Prostate gland (tissue), 2 donors: ENCODE measurements around the gene HIVEP3.

Experiments
- POLR2AphosphoS5 ChIP-seq: sonication (generic); formaldehyde crosslinking; IDR thresholded peaks from one replicate; pipeline ENCODE4 v1.6.1; 2017; ENCODE audit warnings: antibody characterized with exemption
- TF ChIP-seq, protein P1 (sequence below), 4 experiments: fragments of 200-600 bp in 2 of 4; fragments of 450-650 bp in 2 of 4; sonication (generic) in 2 of 4; IDR thresholded peaks; 1 replicate in 3 of 4; 2 replicates in 1 of 4; pipeline ENCODE4 v1.5.1; 2016 to 2019; ENCODE audit warnings: antibody characterized with exemption in 4 of 4, mild to moderate bottlenecking in 2 of 4, moderate library complexity in 2 of 4

DNA sequence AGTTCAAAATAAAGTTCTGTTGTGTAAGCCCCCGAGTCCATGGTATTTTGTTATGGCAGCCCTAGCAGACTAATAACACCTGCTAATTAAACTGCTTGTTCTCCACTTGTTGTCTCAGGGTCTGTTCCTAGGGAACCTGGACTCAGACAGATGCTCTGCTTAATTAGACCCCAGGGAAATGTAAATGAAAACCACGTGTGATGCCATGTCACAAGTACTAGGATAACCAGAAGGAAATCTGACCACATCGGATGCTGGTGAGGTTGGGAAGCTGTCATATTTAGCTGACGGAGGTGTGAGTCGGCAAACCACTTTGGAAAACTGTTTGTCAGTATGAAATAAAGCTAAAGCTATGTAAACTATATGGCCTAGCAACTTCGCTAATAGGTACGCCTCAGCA lies 453.8 kb downstream of the HIVEP3 start:
- TF ChIP-seq, protein P1, sequence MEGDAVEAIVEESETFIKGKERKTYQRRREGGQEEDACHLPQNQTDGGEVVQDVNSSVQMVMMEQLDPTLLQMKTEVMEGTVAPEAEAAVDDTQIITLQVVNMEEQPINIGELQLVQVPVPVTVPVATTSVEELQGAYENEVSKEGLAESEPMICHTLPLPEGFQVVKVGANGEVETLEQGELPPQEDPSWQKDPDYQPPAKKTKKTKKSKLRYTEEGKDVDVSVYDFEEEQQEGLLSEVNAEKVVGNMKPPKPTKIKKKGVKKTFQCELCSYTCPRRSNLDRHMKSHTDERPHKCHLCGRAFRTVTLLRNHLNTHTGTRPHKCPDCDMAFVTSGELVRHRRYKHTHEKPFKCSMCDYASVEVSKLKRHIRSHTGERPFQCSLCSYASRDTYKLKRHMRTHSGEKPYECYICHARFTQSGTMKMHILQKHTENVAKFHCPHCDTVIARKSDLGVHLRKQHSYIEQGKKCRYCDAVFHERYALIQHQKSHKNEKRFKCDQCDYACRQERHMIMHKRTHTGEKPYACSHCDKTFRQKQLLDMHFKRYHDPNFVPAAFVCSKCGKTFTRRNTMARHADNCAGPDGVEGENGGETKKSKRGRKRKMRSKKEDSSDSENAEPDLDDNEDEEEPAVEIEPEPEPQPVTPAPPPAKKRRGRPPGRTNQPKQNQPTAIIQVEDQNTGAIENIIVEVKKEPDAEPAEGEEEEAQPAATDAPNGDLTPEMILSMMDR (IDR thresholded peaks at IDR 0.05) = no peak
- no peak for TF ChIP-seq POLR2AphosphoS5
